ENCODE results near the gene PALM.

Gene PALM

DNA sequence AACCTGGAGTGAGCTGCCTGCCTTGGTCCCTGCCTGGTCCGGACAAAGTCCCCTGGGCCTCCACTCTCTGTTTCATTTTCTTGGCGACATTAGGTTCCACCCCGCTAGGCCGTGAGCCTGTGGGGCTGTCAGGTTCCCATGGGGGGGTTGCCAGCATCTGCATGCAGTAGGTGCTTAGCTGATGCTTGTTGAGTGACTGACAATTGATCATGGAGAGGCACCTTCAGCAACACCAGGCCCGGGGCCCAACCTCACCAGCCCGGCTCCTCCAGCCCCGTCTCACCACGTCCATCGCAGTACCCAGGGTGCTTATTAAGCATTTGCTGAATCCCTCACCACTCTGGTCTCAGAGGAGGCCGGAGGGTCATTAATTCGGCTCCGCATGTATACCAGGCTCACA, 55.6 kb downstream of the PALM start:
- no peaks in the 10 kb centered on the region for H3K79me2 ChIP-seq (ENCODE audit: low read length)
- H2AFZ ChIP-seq (ENCODE audit: low read depth, low read length): no peak overlapping the region
- H3K9me3 ChIP-seq (ENCODE audit: insufficient read depth, low read length): no peaks in the 10 kb centered on the region
- no peaks in the 10 kb centered on the region for H3K36me3 ChIP-seq (replicated peaks; ENCODE audit: low read depth, low read length)
- no peaks in the 10 kb centered on the region for H4K20me1 ChIP-seq (ENCODE audit: insufficient read depth, low read length)
- H3K4me2 ChIP-seq (ENCODE audit: low read length): no peak overlapping the region
- H3K27ac ChIP-seq (ENCODE audit: low read length): no peak overlapping the region
- H3K4me1 ChIP-seq (ENCODE audit: low read length): no peaks in the 10 kb centered on the region
- no peak overlapping the region for H3K4me3 ChIP-seq (ENCODE audit: low read length)
- no peak for TF ChIP-seq EZH2phosphoT487 (IDR thresholded peaks at IDR 0.05; ENCODE audit: low read depth)
- H3K9ac ChIP-seq (ENCODE audit: low read length): no peak overlapping the region
- no peaks in the 10 kb centered on the region for H3K27me3 ChIP-seq (ENCODE audit: low read depth, low read length)

DNA sequence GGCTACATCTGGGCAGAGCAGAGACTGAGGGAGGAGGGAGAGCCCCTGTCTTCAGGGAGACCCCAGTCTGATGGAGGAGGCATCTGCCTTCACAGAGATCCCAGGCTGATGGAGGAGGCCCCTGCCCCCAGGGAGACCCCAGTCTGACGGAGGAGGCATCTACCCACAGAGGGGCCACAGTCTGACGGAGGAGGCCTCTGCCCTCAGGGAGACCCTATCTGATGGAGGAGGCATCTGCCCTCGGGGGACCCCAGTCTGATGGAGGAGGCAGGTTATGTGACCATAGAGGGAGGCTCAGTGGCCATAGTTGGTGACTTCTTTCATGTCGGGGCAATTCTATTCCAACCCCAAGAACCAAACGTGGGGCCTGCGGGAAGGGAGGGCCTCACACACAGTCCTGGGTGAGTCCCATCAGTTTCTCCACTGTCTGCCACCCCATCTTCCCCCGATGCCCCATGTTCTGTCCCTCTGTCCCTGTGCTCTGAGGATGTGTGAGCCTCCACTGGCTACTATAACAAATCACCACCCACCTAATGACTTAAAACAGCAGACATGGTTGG, 56.5 kb downstream of the PALM start:
- Histone ChIP-seq H2AFZ (ENCODE audit: low read depth, low read length) (no peak overlapping the region), H3K4me2 (ENCODE audit: low read length) (no peak overlapping the region)
- TF ChIP-seq, protein P1, sequence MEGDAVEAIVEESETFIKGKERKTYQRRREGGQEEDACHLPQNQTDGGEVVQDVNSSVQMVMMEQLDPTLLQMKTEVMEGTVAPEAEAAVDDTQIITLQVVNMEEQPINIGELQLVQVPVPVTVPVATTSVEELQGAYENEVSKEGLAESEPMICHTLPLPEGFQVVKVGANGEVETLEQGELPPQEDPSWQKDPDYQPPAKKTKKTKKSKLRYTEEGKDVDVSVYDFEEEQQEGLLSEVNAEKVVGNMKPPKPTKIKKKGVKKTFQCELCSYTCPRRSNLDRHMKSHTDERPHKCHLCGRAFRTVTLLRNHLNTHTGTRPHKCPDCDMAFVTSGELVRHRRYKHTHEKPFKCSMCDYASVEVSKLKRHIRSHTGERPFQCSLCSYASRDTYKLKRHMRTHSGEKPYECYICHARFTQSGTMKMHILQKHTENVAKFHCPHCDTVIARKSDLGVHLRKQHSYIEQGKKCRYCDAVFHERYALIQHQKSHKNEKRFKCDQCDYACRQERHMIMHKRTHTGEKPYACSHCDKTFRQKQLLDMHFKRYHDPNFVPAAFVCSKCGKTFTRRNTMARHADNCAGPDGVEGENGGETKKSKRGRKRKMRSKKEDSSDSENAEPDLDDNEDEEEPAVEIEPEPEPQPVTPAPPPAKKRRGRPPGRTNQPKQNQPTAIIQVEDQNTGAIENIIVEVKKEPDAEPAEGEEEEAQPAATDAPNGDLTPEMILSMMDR (IDR thresholded peaks at IDR 0.05; ENCODE audit: low read depth, low read length): no peak
- TF ChIP-seq EZH2phosphoT487 (IDR thresholded peaks at IDR 0.05; ENCODE audit: low read depth): no peak

DNA sequence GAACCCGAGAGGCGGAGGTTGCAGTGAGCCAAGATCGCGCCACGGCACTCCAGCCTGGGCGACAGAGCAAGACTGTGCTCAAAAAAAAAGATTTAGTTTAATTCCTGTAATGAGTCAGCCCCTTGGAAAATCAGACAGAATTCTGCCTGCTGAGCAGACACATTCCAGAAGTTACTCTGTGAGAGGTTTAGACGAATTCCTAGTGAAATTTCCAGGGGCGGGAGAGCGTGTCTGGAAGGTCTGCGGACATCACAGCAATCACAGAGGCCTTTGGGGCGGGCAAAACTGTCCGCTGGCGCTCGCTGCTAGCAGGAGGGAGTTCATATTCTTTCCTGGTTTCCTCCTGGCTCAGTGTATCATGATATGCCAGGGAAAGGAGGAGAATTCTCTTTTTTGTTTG, 59.7 kb downstream of the PALM start:
- Histone ChIP-seq H3K27ac (ENCODE audit: low read length) (no peak overlapping the region), H3K4me2 (ENCODE audit: low read length) (no peak overlapping the region), H4K20me1 (ENCODE audit: insufficient read depth, low read length) (no peaks in the 10 kb centered on the region), H3K36me3 (replicated peaks; ENCODE audit: low read depth, low read length) (no peaks in the 10 kb centered on the region), H3K79me2 (ENCODE audit: low read length) (no peaks in the 10 kb centered on the region), H2AFZ (ENCODE audit: low read depth, low read length) (no peak overlapping the region), H3K4me1 (ENCODE audit: low read length) (no peaks in the 10 kb centered on the region), H3K9ac (ENCODE audit: low read length) (no peak overlapping the region), H3K4me3 (ENCODE audit: low read length) (no peak overlapping the region), H3K27me3 (ENCODE audit: low read depth, low read length) (no peaks in the 10 kb centered on the region), H3K9me3 (ENCODE audit: insufficient read depth, low read length) (no peaks in the 10 kb centered on the region)
- no peak for TF ChIP-seq EZH2phosphoT487 (IDR thresholded peaks at IDR 0.05; ENCODE audit: low read depth)
- TF ChIP-seq, protein P1 (IDR thresholded peaks at IDR 0.05; ENCODE audit: low read depth, low read length): no peak

More for the DNA sequence above, 56.5 kb downstream of the PALM start:
- H3K9ac ChIP-seq (ENCODE audit: low read length): no peak overlapping the region
- H3K4me3 ChIP-seq (ENCODE audit: low read length): no peak overlapping the region
- H3K27me3 ChIP-seq (ENCODE audit: low read depth, low read length): no peaks in the 10 kb centered on the region
- H3K27ac ChIP-seq (ENCODE audit: low read length): no peak overlapping the region
- H3K4me1 ChIP-seq (ENCODE audit: low read length): no peaks in the 10 kb centered on the region
- no peaks in the 10 kb centered on the region for H4K20me1 ChIP-seq (ENCODE audit: insufficient read depth, low read length)
- H3K79me2 ChIP-seq (ENCODE audit: low read length): no peaks in the 10 kb centered on the region
- H3K9me3 ChIP-seq (ENCODE audit: insufficient read depth, low read length): no peaks in the 10 kb centered on the region
- H3K36me3 ChIP-seq (replicated peaks; ENCODE audit: low read depth, low read length): no peaks in the 10 kb centered on the region

DNA sequence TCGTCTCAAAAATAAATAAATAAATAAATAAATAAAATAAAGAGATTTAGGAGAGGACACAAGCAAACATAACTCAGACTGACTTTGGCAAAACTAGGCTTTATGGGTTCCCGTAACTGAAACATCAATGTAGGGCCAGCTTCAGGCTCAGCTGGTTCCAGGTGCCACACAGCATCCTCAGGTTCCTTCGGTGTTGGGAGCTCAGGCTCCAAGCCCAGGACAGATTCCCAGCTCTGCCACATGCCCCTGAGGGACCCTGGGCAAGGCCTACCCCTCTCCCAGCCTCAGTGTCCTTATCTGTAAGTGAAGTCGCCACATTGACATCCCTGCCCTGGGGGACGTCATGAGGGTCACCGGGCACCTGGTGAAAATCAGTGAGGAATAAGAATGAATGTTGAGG, 60.9 kb downstream of the PALM start:
- H3K9me3 ChIP-seq (ENCODE audit: insufficient read depth, low read length): no peaks in the 10 kb centered on the region
- H3K79me2 ChIP-seq (ENCODE audit: low read length): no peaks in the 10 kb centered on the region
- H3K27me3 ChIP-seq (ENCODE audit: low read depth, low read length): no peaks in the 10 kb centered on the region
- H2AFZ ChIP-seq (ENCODE audit: low read depth, low read length): no peak overlapping the region
- no peak overlapping the region for H3K4me2 ChIP-seq (ENCODE audit: low read length)
- H3K4me1 ChIP-seq (ENCODE audit: low read length): no peaks in the 10 kb centered on the region
- no peak for TF ChIP-seq EZH2phosphoT487 (IDR thresholded peaks at IDR 0.05; ENCODE audit: low read depth)
- no peaks in the 10 kb centered on the region for H3K36me3 ChIP-seq (replicated peaks; ENCODE audit: low read depth, low read length)
- H3K9ac ChIP-seq (ENCODE audit: low read length): no peak overlapping the region
- no peaks in the 10 kb centered on the region for H4K20me1 ChIP-seq (ENCODE audit: insufficient read depth, low read length)
- H3K4me3 ChIP-seq (ENCODE audit: low read length): no peak overlapping the region
- H3K27ac ChIP-seq (ENCODE audit: low read length): no peak overlapping the region

DNA sequence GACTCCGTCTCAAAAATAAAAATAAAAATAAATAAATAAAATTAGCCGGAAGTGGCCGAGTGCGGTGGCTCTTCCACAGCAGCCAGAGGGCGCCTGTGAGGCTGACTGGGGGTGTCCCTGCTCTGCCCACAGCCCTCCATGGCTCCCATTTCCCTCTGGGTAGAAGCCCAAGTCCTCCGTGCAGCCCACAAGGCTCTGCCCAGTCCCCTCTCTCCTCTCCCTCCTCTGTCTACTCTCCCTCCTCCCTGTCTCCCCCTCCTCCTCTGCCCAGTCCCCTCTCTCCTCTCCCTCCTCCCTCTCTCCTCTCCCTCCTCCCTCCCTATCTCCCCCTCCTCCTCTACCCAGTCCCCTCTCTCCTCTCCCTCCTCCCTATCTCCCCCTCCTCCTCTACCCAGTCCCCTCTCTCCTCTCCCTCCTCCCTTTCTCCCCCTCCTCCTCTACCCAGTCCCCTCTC, 62.6 kb downstream of the PALM start:
- TF ChIP-seq EZH2phosphoT487 (IDR thresholded peaks at IDR 0.05; ENCODE audit: low read depth): no peak
- TF ChIP-seq, protein P1 (IDR thresholded peaks at IDR 0.05; ENCODE audit: low read depth, low read length): peak; percentile 36
- no peak overlapping the region for H3K27ac ChIP-seq (ENCODE audit: low read length)
- no peak overlapping the region for H2AFZ ChIP-seq (ENCODE audit: low read depth, low read length)
- no peak overlapping the region for H3K9ac ChIP-seq (ENCODE audit: low read length)
- no peaks in the 10 kb centered on the region for H3K4me1 ChIP-seq (ENCODE audit: low read length)
- no peak overlapping the region for H3K4me2 ChIP-seq (ENCODE audit: low read length)
- no peaks in the 10 kb centered on the region for H3K79me2 ChIP-seq (ENCODE audit: low read length)
- no peaks in the 10 kb centered on the region for H3K27me3 ChIP-seq (ENCODE audit: low read depth, low read length)
- no peaks in the 10 kb centered on the region for H3K9me3 ChIP-seq (ENCODE audit: insufficient read depth, low read length)
- no peaks in the 10 kb centered on the region for H3K36me3 ChIP-seq (replicated peaks; ENCODE audit: low read depth, low read length)
- no peaks in the 10 kb centered on the region for H4K20me1 ChIP-seq (ENCODE audit: insufficient read depth, low read length)
- H3K4me3 ChIP-seq (ENCODE audit: low read length): no peak overlapping the region

Measured in OCI-LY3 (cell line).